HG02642 (cell line): ENCODE results near the gene ZNF319.
"Not testable (repeated sequence)": the region's sequence is repeated elsewhere in the genome, so short reads cannot be mapped to it uniquely, and the experiment has no call there.

Experiments used
- ATAC-seq: cut with Tn5 transposase; IDR thresholded peaks from one replicate; pipeline ENCODE4 v1.9.1; 2021; ENCODE audit warnings: mild to moderate bottlenecking; ENCODE audit not compliant: unreplicated experiment, poor library complexity

ZNF319 gene

GRCh38 chr16:57982385-57982784, 18.1 kb downstream of the ZNF319 start:
- ATAC-seq = no peak

DNA sequence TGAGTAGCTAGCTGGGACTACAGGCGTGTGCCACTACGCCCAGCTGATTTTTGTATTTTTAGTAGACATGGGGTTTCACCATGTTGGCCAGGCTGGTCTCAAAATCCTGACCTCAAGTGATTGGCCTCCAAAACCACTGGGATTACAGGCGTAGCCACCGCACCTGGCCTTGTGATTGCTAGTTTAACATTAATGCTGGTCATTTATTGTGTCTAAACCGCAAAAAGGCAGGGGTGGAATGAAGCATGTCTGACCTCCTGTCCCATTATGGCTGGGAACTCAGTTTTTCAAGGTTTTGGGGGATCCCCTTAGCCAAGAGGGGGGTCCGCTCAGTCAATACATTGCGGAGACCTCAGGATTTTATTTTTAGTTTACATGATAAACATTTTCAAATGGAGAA, 18.8 kb downstream of the ZNF319 start:
- ATAC-seq = no peak

GRCh38 chr16:57979006-57979585, 21.4 kb downstream of the ZNF319 start:
- no peak for ATAC-seq

- ATAC-seq = not testable (repeated sequence)
Measured at GRCh38 chr16:57978070-57978465, 22.4 kb downstream of the ZNF319 start.

DNA sequence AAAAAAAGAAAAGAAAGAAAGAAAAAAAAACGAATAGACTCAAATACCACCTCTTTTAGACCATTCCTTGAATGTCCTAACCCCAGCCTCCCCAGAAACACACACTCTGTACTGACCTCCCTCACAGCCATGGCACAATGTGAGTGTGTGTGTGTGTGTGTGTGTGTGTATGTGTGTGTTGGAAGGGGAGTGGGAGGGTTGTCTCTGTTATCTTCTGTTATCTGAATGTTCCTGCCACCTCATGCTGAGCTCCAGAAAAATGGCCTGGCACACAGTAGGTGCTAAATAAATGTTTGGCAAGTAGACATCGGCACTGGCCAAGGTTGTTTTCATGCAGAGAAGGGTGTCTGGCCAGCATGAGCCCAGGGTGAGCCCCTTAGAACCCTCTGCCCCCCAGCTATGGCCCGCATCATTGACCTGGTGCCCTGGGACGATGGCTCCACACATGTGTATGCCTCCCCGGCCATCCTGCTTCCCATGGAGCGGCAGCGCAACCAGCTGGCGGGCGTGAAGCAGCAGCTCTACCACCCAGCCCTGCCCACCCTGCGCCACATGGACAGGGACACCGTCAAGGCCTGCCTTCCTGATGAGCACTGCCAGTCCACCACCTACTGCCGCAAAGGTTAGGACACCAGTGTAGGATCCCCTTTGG, 22.9 kb downstream of the ZNF319 start:
- no peak for ATAC-seq

DNA sequence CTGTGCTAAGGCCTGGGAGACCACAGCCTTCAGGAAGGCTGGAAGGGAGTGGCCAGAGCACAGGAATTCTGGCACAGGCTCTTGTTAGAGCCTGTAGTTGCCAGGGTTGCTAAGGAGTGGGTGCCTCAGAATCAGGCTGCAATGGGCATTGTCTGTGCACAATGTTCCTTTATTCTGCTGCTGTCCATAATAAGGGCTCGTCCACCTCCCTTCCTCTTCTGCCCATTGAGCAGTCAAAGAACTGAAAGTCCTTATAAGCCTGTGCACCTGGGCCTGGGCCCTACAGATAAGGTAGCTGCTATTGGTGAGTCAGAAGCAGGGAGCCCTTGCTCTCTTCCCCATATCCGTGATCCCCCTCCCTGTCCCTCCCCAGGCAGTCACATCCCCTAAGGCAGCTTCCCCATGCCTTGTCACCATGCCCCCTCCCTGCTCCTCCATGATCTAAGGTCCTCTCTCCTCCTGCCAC, 24.1 kb downstream of the ZNF319 start:
- ATAC-seq = no peak

- no peak for ATAC-seq
Measured at GRCh38 chr16:57972306-57972705, 28.2 kb downstream of the ZNF319 start.

DNA sequence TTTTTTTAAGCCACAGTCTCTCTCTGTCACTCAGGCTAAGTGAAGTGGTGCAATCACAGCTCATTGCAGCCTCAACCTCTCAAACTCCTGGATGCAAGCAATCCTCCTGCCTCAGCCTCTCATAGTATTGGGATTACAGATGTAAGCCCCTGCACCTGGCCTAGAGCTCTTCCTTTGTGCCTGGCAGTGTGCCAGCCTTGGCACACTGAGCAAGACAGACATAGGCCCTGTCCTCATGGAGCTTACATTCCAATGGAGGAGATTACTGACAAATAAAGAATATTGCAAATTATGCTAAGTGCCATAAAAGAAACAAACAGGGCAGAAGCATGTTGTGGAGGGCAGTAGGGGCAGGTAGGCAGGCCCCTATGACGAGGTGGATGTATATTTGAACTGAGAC, 28.6 kb downstream of the ZNF319 start:
- ATAC-seq = no peak

- ATAC-seq = no peak
Measured at GRCh38 chr16:57970970-57971369, 29.5 kb downstream of the ZNF319 start, which contains the start of gene CNGB1. CNGB1 (minus strand) TSS chr16:57971128; CDS start chr16:57967286, 3,842 bp downstream.

DNA sequence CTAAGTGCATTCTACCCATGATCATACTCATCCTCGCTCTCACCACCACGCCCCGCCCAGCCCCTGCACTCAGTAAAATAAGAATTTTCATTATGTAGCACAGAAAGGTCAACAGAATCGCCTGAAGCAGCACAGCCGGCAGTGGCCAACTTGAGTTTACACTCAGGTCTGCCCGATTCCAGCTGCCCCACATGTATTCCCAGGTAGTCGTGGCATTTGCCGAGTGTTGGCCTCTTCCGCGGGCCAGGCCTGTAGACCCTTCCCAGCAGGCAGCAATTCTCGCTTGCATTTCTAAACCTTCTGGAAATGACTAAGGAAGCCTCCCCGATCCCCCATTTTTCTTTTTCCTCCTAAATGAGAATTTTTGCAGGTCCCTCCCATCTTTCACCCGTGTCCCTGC, 30.2 kb downstream of the ZNF319 start:
- no peak for ATAC-seq

- no peak for ATAC-seq
Measured at GRCh38 chr16:57969451-57970123, 30.9 kb downstream of the ZNF319 start.

DNA sequence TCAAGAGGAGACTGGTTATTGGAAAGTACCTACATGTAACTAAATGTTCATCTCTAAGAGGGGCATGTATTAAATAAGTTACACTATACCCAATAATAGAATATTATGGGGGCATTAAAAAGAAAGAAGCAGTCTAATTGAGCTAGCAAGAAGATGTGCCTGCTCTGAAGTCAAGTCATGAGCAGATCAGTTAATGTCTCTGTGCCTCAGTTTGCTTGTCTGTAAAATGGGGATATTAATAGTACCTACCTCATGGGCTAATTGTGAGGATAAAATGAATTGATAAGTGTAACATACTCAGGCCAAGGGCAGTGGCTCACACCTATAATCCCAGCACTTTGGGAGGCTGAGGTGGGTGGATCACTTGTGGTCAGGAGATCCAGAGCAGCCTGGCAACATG, 32.6 kb downstream of the ZNF319 start:
- ATAC-seq = no peak

GRCh38 chr16:57966986-57967385, 33.5 kb downstream of the ZNF319 start:
- no peak for ATAC-seq

- no peak for ATAC-seq
Measured at GRCh38 chr16:57966204-57966771, 34.2 kb downstream of the ZNF319 start.

- ATAC-seq = no peak
Measured at GRCh38 chr16:57964157-57964700, 36.2 kb downstream of the ZNF319 start.

DNA sequence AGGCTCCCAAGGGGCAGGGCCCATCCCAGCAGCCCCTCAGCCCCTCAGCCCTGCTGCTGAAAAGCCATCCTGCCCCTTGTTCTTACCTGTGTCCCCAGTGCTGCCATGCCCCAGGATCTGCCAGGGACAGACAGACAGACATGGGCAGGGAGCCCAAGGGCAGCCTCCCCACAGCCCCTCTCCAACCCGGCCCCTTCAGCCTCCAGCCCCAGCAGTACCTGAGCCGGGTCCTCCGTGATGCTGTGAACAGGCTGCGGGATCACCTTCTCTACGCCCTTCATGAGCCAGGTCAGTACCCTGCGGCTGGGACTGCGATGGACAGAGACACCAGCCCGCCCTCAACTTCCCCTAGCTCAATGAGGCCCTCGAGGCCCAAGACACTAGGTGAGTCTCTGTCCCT, 37.7 kb downstream of the ZNF319 start:
- ATAC-seq = no peak

- ATAC-seq = no peak
Measured at GRCh38 chr16:57962046-57962445, 38.4 kb downstream of the ZNF319 start.

- ATAC-seq = no peak
Measured at GRCh38 chr16:57961538-57961937, 38.9 kb downstream of the ZNF319 start.

DNA sequence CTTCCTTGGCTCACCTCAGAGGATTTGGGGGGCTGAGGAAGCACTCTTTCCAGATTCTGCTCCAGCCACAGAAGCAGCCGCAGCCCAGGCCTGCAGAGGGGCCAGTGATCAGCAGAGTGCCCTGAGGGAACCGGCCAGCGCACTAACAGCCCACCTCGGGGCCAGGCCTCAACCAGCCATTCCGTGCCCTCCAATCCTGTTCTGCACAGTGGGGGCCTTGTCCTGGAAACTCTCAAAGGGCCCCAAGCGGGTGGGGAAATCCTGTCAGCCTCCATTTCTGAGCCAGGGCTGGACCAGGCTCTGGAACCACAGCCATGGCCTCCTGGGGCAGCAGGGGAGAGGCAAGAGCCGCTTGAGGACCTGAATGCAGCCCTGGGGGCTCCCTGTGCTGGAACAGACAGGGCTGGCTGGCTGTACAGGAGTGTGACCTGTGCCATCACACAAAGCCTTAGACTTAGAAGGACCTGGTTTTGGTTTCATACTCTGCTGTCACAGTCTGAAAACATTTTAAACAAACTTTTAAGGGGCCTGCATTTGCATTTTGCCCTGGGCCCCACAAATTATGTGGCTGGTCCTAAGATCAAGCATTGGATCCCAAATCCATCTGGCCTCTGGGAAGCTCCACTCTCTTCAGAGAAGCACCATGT, 39.5 kb downstream of the ZNF319 start:
- no peak for ATAC-seq

DNA sequence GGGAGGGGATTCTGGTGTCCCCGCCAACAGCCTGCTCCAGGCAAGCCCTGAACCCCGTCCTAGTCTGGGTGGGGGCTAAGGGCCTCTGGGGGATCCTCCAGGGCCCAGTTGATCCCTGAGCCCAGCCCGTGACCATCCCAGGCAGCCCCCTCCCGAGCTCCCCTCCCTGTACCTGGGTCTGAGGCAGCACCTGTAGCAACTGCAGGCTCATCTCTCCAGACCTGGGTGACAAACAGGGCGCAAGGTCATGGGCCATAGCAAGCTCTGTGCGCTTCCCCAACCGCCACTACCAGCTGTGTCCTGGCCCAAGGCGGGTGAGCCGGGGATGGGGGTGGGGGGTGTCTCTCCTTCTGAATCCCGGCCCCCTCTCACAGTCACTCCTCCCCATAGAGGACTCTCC, 40.2 kb downstream of the ZNF319 start:
- ATAC-seq = no peak

DNA sequence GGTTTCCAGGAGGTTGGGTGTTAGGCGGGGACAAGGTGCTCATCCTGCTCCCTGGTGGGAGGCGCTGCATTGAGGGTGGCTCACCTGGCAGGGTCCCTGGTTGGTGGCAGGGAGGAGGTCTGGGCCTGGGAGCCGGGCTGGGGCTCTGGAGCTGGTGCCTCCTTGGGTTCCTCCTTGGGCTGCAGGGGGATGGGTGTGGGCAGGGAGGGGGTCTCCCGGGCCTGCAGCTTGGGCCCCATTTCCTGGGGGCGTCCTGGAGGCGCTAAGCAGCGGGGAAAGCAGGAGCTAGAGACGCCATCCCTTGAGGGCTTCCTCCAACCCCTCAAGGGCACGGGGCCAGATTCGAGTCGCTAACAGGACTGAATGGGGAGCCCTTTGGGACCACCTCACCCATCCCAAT, 40.7 kb downstream of the ZNF319 start:
- ATAC-seq = no peak
